Activated CD4-positive, alpha-beta T cell treated with anti-CD3 and anti-CD28 coated beads, Interleukin-2, Interleukin-4, amounts not matched to agents 100 ng/mL and 50 ng/mL, durations not matched to agents 16 hours and 8 hours (primary cell): Measurements from ENCODE around the gene MPPED2.

Experiments used
- DNase-seq: peaks from one replicate; pipeline ENCODE4 v3.0.0-alpha.2; 2020; ENCODE audit warnings: low spot score

MPPED2 gene

DNA sequence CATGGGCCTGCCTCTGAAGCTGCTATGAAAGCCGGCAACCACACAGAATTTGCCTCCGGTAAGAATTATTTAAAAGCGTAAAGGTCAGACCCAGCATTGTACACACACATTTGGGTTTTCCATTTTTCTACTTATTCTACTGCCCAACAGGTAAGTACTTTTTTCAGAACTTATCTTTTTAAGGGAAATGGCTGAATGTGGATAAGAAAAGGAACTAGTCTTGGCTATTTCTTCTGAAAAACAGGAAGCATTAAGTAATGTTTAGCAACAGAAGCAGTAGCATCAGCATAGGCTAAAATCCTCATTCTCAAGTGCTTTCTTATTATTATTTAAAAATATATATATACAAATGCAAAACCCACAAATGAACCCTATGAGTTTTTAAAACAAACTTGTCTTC lies 103.1 kb downstream of the MPPED2 start:
- DNase-seq, result no peak

DNA sequence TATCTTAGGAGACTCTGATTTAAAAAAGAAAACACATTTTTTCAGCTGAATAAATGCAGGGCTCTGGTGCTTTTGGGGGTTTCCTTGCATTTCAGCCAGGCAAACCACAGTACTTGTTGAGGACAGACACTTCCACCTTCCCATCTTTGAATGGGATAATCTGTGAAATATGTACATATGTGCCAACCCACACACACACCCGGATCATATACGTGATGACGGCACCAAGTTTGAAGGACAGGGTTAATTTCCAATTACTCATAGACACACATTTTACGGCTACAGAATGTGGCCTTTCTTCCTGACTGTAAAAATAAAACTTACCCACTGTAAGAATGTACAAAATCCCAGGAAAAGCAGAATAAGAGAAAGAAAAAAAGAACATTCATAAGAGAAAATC lies 104.4 kb downstream of the MPPED2 start:
- DNase-seq, result no peak

DNA sequence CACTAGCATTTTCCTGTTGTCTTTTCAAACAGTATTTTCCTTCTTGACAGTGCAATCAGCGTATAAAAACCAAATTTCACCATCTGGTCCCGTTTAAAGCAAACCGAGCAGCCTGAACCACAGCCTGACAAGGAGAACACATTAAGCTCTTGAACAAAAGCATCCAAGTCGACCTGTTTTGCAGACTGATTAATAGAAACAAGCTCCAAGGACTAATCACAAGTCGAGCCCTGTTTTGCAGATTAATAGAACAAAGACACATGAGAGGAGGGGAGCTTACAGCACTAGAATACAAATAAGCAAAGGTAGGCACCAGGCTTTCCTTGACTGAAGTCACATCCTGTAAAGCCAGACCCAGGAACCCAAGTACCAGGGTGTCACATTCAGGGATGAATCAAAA lies 104.8 kb downstream of the MPPED2 start:
- no peak for DNase-seq

DNA sequence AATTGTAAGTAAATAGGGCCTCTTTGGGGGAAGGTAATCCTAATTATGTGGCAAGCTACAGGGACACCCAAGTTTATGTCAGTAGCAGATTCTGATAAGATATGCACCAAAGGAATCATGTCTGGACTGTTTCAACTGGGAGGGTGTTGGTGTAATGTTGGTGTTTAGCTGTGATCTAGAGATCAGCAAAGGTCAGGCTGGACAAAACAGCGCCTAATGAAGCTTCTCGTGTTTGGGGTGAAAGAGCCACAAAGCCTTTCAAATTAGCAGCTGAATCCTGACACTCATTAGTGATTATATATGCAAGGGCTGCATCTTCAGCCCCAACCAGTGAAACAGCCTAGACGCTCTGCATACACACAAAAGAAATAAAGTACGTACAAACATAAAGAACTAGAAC lies 106.3 kb downstream of the MPPED2 start:
- no peak for DNase-seq

DNA sequence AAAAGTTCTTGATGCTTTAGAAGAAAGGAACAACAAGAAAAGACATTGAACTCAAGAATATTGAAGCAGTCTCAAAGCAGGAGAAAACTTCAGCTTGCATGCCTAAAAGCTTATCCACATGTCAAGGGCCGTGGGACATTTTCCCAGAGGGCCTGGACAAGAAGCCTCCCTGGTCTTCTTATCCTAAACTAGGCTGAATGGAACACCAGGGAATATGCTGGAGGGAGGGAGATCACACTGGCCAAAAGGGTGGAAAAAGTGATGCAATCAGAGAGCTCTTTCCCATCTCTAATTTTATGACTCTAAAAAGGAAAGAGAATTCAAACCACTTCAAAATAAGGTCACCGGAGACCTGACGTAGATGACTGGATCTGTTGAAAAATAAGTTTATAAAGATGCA lies 107.2 kb downstream of the MPPED2 start:
- DNase-seq, result no peak

DNA sequence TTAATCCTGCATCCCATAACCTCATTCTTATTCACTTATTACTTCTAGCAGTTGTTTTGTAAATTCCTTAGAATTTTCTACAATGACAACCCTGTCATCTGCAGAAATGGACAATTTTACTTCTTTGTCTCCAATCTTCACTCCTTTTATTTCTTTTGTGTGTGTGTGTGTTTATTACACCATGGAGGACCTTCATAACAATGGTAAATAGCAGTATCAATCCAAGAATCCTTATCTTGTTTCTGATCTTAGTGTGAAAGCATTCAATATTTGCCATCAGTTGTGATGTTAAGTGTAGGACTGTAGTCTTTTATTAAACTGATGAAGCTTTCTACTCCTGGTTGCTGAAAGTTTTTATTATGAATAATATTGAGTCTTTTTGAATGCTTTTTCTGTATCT lies 109.1 kb downstream of the MPPED2 start:
- no peak for DNase-seq

DNA sequence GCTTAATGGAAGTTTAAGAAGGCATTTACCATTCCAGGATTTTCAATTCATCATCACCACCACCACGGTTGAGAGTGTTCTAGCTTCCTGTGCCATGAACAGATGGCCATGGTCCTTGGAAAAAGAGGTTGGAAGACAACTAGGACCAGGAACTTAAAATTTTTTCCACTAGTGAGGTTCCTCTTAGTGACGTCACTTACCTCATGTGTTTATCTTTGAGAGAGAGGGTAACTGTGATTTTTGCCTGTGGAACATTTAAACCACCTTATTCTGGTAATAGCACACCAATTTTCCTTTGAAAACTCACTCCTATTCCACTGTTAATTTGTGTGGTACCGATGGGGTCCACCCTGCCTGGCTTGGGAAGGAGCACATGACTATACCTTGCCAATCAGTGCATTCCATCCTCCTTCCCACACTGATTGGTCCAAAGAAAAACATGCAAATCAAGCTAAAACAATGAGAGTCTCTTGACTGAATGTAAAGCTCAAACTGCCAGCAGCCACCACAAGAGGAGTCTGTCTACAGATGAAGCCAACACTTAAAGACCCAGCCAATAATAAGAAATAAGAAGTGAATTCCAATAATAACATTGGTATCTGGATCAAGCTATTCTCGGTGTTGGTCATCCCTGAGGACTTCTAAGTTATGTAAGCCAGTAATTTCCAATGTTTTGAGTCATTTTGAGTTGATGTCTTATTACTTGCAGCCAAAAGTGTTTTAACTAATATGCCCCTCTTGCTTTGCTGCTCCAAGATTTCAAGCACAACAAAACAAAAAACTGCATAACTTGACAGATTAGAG lies 111.8 kb downstream of the MPPED2 start:
- no peak for DNase-seq

DNA sequence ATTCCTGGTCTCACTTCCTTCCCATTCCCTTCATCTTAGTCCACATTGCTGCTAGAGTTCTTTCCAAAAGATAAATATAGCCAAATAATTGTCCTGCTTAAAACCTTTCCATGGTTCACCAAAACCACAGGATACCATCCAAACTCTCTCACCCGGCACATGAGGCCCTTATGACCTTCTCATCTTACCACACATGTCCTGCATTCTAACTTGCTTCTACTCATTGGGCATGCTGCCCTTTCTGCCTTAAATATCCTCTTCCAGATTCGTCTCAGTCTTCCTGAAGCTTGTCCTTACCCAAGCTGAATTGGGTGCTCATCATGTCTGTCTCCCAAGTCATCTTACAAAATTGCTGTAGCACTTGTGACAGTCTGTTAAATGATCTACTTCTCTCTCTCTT lies 114.9 kb downstream of the MPPED2 start:
- no peak for DNase-seq

DNA sequence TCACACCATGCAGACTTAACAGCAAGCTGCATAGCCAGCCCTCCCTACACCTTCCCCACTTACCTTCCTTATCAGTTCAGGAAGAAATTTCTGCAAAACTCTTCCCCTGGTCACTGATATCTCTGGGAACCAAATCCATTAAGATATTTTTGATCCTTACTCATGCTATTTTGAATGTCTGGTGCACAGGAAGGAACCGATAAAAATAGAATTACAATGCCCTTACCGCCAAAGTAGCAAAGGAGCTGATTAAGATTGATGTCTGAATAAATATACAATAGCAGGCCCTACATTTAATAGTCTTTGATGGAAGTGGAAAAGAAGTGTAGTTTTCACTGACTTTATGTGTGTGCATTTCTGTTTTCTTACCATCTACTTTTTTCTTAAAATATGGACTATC lies 117.3 kb downstream of the MPPED2 start:
- no peak for DNase-seq

DNA sequence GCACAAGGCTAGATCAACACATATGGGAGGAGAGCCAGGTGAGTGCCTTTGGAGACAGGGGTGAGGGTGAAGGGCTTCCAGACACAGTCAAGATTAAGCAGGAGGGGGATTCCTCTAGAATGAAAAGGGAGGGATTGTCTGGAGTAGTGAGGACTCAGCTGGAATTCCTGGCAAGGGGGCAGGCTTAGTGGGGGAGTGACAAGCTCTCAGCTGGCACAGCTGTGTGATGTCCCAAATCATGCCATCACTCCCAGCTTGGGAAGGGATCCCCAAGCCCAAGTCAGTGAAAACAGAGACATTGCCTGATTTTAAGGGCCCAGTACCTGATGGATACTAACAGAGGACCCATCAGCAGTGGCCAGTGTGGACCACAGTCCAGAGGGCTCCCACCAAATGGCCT lies 119.0 kb downstream of the MPPED2 start:
- no peak for DNase-seq

DNA sequence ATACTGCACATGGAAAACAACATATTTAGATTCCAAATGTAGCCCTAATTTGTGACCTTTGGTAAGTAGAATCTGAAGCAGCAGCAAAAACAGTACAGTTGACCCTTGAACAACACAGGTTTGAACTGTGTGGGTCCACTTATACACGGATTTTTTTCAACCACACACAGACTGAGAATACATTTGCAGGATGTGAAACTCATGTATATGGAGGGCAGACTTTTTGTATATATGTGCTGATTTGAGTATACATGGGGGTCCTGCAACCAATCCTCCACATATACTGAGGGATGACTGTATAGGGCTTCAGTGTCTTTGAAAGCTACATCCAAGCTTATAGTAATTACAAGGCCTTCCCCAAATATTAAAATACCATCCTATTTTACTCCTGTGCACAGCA lies 120.5 kb downstream of the MPPED2 start:
- DNase-seq, result no peak

DNA sequence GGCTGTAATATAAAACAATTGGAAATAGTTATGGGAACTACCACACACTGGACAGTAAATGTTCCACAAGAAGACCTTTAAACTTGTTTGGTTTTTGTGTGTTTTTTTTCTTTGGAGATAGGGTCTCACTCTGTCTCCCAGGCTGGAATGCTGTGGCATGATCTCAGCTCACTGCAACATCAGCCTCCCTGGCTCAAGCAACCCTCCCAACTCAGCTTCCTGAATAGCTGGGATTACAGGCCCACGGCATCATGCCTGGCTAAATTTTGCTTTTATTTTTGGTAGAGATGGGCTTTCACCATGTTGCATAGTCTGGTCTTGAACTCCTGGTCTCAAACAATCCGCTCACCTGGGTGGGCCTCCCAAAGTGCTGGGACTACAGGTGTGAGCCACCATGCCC lies 121.0 kb downstream of the MPPED2 start:
- DNase-seq, result no peak

DNA sequence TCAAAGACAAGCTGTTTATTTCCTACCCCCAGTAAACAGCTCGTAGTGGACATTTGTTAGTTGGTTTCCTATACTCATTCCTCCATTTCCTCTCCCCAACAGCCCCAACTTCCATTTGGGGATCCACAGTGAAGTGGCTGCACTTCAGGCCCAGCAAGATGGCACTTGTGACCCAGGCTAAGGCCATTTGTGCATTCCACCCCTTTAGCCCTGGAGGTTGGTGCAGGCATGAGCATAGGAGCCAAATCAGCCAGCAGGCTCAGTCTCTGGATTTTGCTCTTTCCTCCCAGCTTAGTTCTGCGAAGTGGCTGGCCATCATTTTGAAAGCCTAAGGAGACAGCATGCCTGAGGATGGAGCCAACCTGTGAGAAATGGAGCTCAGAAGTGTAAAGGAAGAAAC lies 122.9 kb downstream of the MPPED2 start:
- no peak for DNase-seq

DNA sequence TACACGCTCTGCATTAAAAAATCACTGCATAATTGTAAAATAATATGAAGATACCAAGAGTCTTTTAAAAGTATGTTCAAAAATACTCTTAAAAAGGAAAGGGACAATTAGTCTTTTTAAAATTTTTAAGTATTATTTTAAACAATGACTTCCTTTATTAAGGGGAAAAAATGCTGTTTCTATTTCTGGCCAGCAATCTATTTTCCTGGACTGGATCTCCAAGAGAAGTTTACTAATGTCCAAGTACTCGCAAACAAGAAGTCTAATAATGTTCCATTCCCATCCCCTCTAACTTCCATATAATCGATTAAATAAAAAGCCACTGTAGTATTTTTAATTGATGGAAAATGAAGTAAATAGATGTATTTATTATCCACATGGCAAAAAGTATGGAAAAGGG lies 123.7 kb downstream of the MPPED2 start:
- no peak for DNase-seq

DNA sequence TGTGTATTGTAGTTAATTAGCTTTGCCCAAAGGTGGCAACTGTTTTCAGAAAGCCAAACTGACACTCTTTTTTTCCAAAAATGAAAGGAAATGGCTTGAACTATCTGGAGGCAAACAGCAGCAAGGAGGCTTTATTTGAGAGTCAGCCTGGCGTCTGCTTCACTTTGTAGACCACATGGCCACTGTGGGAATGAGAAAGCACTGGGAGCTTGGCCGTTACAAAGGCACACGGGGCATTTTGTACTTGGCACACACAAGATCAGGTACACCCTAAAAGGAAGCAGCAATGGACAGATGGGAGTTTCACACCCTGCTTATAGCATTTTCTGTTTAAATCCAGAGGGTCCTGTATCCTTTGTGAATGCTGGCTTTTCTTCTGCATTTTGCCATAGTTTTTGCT lies 126.3 kb downstream of the MPPED2 start:
- DNase-seq, result no peak

DNA sequence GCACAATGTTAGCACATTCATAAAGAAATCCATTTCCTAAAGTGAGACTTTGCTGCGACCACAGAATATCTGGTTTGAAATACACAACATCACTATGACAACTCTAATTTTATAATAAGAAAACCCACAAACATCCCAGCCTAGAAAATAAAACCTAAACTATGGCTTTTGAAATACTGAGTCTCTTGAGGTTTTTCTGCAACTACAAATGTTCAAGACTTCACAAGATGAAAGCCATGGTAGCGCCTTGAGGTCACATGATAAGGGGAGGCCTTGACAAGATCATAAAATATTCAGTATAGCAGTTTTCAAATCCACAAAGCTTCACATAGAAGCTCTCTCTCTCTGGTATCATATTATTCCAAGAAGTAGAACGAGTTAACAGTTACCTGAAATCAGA lies 126.8 kb downstream of the MPPED2 start:
- DNase-seq, result no peak

DNA sequence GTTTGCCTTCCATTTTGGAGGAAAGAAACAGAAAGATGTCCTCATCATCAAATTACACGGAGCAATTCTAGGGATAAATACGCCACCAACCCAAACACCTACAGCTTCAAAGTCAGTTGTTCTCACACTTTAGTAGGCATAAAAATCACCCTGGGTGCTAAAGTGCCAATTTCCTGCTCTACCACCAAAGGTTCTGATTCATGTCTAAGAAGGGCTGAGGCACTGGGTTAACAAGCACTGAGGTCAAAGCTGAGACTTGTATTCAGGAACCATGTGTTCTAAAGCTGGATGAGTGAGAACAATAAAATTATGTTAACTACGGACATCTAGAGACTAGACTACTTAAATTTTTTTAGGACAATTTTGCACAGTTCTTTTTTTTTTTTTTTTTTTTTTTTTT lies 127.6 kb downstream of the MPPED2 start:
- no peak for DNase-seq

DNA sequence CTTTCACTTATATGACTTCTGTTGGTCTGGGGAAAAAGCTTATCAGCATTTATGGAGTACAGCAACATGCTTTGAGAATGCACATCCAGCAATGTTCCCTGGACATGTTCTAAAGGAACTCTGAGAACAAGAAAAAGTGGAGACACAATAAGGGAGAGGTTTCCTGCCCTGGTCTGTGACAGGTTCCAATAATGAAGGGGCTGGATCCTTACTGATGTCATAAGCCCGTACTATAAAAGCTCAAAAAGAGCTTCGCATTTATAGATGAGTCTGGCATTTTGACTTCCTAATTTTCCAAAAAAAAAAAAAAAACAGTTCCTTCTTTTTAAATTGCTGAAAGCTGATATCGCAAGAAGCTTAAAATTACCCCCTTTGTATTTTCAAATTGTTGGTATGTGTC lies 129.1 kb downstream of the MPPED2 start:
- DNase-seq, result no peak

DNA sequence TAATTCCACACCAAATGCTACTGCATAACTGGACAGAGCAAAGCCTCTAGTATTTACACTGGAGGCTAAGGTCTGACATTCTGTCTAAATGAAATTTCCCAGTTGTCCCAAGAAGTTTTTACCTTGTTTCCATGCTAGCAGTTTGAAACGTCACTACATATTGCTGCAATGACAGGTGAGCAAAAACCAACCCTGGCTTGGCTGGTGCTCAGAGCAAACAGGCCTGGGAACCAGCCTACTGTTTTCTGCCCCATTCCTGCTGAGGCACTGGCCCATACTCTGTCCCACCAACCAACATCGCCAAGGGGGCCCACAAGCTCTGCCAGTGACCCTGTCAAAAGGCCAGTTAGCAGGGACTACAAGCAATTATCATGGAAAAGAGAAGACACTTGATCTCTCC lies 131.1 kb downstream of the MPPED2 start:
- no peak for DNase-seq

DNA sequence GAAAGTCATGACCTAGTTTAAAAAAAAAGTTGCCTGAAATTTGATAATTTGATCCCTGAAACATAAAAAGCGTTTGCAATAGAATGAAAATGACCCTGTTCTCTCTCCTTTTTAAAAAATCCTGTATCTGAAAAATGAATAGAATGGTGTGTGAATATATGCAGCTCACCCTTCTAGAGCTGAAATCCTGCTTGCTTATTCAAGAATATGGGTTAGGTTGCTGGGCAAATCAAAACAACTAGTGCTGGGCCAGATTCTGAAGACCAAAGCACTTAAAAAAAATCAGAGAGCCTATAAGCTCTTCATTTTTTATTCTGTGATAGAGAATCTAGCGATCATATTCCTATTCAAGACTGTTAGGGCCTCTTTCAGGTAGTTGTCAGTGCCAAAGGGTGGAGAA lies 131.6 kb downstream of the MPPED2 start:
- DNase-seq, result no peak

DNA sequence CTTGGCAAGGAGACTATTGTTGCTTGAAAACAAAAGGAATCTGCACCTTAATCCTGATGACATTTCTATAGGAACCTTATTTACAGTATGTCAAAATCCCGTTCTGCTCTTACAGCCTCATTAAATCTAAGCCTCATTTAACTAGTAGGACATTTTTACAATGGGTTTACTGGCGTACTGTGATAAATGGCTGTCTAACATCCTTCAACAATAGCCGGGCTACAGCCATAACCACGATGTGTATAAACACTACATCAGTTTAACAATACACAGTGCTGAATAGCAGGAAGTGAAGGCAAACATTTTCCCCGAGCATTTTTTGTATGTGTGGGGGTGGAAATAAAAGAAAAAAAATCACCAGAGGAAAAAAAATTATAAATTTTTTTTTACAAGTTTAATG lies 132.0 kb downstream of the MPPED2 start:
- no peak for DNase-seq

DNA sequence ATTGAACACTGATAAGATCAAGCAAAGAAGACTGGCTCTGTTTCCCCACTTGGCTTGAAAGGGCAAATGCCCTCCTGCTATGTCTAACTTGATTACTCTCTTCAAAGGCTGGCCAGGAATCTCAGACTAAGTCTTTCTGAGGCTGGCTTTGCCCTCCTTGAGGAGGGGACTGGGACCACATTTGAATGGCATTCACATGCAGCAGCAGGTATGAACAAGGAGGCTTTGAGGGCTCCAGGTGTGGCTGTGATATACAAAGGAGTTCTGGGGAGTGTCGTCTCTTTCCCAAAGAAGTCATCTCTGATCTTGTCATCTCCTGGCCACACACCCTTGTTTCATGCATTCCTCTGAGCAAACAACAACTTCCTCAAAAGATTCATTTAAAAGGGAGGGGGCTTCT lies 132.4 kb downstream of the MPPED2 start:
- no peak for DNase-seq

DNA sequence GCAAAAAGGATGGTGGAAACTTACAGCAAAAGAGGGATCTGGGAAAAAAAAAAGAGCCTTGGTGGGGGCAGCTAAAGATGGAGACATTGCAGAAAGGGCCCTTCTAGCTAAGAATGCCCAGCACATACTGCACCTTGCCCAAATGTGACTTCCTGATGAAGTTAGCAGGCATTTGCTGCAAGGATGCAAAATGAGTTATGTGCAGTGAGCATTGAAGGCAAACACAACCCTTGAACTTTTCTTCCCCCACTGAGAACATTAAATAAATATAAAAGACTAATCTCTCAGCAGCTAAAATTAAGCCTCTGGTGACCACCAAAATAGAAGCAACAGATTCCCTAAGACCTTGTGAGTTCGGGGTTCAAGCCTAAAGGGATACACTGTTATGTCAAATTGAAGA lies 133.3 kb downstream of the MPPED2 start:
- DNase-seq, result no peak

DNA sequence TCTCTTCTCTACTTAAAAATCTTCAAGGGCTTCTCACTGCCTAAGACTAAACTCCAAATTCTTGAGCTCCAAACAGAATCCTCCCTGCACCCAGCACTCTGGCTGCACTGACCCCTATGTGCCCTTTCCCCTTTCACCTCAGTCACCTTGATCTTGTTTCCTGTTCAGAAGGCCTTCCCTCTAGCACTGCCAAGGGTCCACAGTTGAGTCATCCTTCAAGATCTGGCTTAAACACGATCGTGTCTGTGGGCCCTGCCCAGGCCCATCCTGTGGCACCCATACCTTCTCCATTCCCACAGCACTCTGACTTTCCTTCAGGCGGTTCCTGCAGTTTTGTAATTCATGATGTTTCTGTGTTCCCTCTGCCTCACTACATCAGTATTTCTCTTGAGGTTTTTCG lies 134.0 kb downstream of the MPPED2 start:
- no peak for DNase-seq

DNA sequence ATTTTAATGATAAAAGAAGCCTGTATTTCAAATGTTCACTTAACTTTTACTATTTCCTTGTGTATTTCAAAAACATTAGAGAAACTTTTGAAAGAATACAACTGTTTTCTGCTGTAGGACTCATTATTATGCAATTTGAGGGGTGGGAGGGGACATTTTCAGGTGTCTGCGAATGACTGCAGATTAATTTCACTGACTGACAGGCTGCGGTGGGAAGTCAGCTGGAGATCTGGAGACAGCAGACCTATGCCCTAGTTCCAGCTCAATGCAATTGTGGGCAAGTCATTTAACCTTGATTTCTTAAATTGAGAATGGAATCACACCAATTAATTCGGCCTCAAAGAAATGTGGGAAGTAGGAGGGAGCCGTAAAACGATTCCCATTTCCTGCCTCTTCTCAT lies 134.5 kb downstream of the MPPED2 start:
- no peak for DNase-seq
